Esophagus mucosa (tissue), 1 donor: ENCODE data around the gene AQP5. TPM values are rescaled to one million over a fixed set of nuclear protein-coding genes. Genes with fewer than 3 reads are reported as not detected.
A peak's percentile ranks its signal among the peaks of the same experiment; 100 is the strongest.

Experiments used
- ATAC-seq: fragments of 200-7000 bp; cut with Tn5 transposase; one replicate; pipeline ENCODE4 v1.9.1; 2020
- total RNA-seq: library from RNA; stranded (reverse); gene quantifications from one replicate; pipeline ENCODE4 v1.2.4, GENCODE V29; 2023
- donor health status: DM: yes; HTN: yes; CAD: no.

The AQP5 gene
- total RNA-seq, 1 donor from 2014 or later, result 1.3 TPM

- no peak for ATAC-seq
These were observed 29.0 kb upstream of the AQP5 start for GRCh38 chr12:49932533-49933130.

- ATAC-seq, result no peak
These were observed 27.9 kb upstream of the AQP5 start for GRCh38 chr12:49933796-49934195.

- ATAC-seq, result no peak
These were observed 27.2 kb upstream of the AQP5 start for GRCh38 chr12:49934505-49934904.

GRCh38 chr12:49936925-49937324, 24.7 kb upstream of the AQP5 start:
- peak; percentile 67 for ATAC-seq

GRCh38 chr12:49937639-49938300, 23.9 kb upstream of the AQP5 start:
- peak; percentile 81 for ATAC-seq

- ATAC-seq, result no peak
These were observed 22.4 kb upstream of the AQP5 start for GRCh38 chr12:49939307-49939706.

- ATAC-seq, result no peak
These were observed 22.0 kb upstream of the AQP5 start for GRCh38 chr12:49939707-49940106.

GRCh38 chr12:49941556-49942511, 19.8 kb upstream of the AQP5 start:
- no peak for ATAC-seq

- ATAC-seq, result no peak
These were observed 19.2 kb upstream of the AQP5 start for GRCh38 chr12:49942512-49942893.

GRCh38 chr12:49942921-49943624, 18.6 kb upstream of the AQP5 start:
- ATAC-seq, result peak; percentile 94

- ATAC-seq, result no peak
These were observed 18.1 kb upstream of the AQP5 start for GRCh38 chr12:49943625-49943960.

GRCh38 chr12:49944046-49944445, 17.6 kb upstream of the AQP5 start:
- ATAC-seq, result no peak

GRCh38 chr12:49944718-49945117, 17.0 kb upstream of the AQP5 start:
- ATAC-seq, result no peak

GRCh38 chr12:49945394-49946080, 16.1 kb upstream of the AQP5 start:
- peak; percentile 66 for ATAC-seq

- no peak for ATAC-seq
These were observed 15.6 kb upstream of the AQP5 start for GRCh38 chr12:49946086-49946485.

- ATAC-seq, result no peak
These were observed 15.2 kb upstream of the AQP5 start for GRCh38 chr12:49946497-49946896.

GRCh38 chr12:49947593-49948226, 14.0 kb upstream of the AQP5 start:
- no peak for ATAC-seq

- no peak for ATAC-seq
These were observed 12.5 kb upstream of the AQP5 start for GRCh38 chr12:49948866-49949845.

- no peak for ATAC-seq
These were observed 11.8 kb upstream of the AQP5 start for GRCh38 chr12:49949866-49950265.
